ENCODE results near the gene C20orf141. TPM values are rescaled to one million over a fixed set of nuclear protein-coding genes. Genes with fewer than 3 reads are reported as not detected.

Gene C20orf141
- total RNA-seq, 1 experiment from 2014 or later, result not detected

Other genes with a start within 250 kb of the C20orf141 start
- gene NOP56, start 162.4 kb upstream of the C20orf141 start, total RNA-seq (2014; rRNA removed; shearing (Covaris generic); ENCODE audit: low replicate concordance), result 214 and 336 TPM in 2 replicates
- gene IDH3B, start 150.8 kb upstream of the C20orf141 start, total RNA-seq (2014; rRNA removed; shearing (Covaris generic); ENCODE audit: low replicate concordance), result 190 and 266 TPM in 2 replicates
- 9.6 and 12.7 TPM in 2 replicates for gene EBF4, start 122.2 kb upstream of the C20orf141 start, total RNA-seq (2014; rRNA removed; shearing (Covaris generic); ENCODE audit: low replicate concordance)
- not detected in 2 replicates for gene CPXM1, start 14.4 kb upstream of the C20orf141 start, total RNA-seq (2014; rRNA removed; shearing (Covaris generic); ENCODE audit: low replicate concordance)
- gene TMEM239, start 1.4 kb downstream of the C20orf141 start, total RNA-seq (2014; rRNA removed; shearing (Covaris generic); ENCODE audit: low replicate concordance), result not detected in 2 replicates
- 31.8 and 37.3 TPM in 2 replicates for gene PCED1A, start 25.7 kb downstream of the C20orf141 start, total RNA-seq (2014; rRNA removed; shearing (Covaris generic); ENCODE audit: low replicate concordance)
- 47.5 and 50.6 TPM in 2 replicates for gene VPS16, start 25.8 kb downstream of the C20orf141 start, total RNA-seq (2014; rRNA removed; shearing (Covaris generic); ENCODE audit: low replicate concordance)
- 16.9 and 26.9 TPM in 2 replicates for gene PTPRA, start 58.5 kb downstream of the C20orf141 start, total RNA-seq (2014; rRNA removed; shearing (Covaris generic); ENCODE audit: low replicate concordance)
- not detected in 2 replicates for gene GNRH2, start 228.6 kb downstream of the C20orf141 start, total RNA-seq (2014; rRNA removed; shearing (Covaris generic); ENCODE audit: low replicate concordance)
- 131 and 216 TPM in 2 replicates for gene MRPS26, start 231.1 kb downstream of the C20orf141 start, total RNA-seq (2014; rRNA removed; shearing (Covaris generic); ENCODE audit: low replicate concordance)